ENCODE data around the gene MISP3. TPM values are rescaled to one million over a fixed set of nuclear protein-coding genes. Genes with fewer than 3 reads are reported as not detected.
"Not testable (repeated sequence)": the region's sequence is repeated elsewhere in the genome, so short reads cannot be mapped to it uniquely, and the experiment has no call there.

MISP3 gene
- polyA plus RNA-seq (2013): 10.5 and 10.9 TPM in 2 replicates

DNA sequence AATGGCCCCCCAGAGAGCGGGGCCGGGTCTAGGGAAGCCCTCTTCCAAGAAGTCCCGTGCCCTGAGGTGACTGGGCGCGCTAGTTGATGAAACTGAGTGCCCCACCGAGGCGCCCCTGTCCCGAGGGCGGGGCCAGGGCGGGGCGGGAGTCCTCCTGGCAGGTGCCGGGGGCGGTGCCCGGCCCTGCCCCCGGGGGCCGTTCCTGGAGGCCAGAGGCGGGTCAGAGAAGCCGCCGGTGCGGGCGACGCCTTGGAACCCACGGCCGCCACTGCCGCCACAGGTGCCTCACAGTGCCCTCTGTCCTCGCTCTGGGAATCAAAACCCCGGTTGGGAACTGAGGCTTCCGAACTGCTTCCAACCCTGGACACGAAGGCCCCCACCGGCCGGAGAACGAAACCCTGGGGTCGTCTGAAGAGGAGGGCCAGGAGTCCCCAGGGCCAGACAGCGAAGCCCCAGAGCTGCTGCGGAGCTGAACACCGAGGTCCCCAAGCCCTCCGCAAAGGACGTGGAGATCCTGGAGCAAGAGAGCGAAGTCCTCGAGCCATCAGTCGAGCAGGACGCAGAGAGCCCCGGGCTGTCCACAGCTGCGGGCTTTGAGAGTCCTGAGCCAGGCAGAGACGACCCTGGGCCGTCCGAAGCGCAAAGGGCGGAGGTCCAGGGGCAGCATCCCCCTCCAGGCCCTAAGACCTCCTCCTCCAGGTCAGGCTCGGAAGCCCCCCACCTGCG is at the start of gene MISP3:
Gene MISP3 (plus strand): TSS at position 252 of the 726 bp plus-strand sequence. CDS start 524 bp downstream, outside the sequence.
- H3K9ac ChIP-seq (ENCODE audit: low read length): peak within 1 kb of the TSS; percentile 59
- peaks cover 17 to 22% of the 10 kb centered on the region in 2 experiments for H3K4me1 ChIP-seq (ENCODE audit: control insufficient read depth in 1 of 2, insufficient read depth in 2 of 2, low read length in 2 of 2)
- H3K27ac ChIP-seq (ENCODE audit: low read depth, low read length): no peak within 1 kb of the TSS
- H3K23ac ChIP-seq (ENCODE audit: low read length): no peak within 1 kb of the TSS
- H3K9me3 ChIP-seq (ENCODE audit: insufficient read depth, low read depth, low read length): no peaks in the 10 kb centered on the region
- peak within 1 kb of the TSS; percentile 80 for H3K18ac ChIP-seq (ENCODE audit: low read length)
- peaks cover 5% of the 10 kb centered on the region for H3K27me3 ChIP-seq (ENCODE audit: insufficient read depth, low read length)
- peaks cover 1% of the 10 kb centered on the region for H3K79me2 ChIP-seq (ENCODE audit: control insufficient read depth, insufficient read depth, low read length, poor library complexity)
- peak within 1 kb of the TSS; percentile 90 for H4K8ac ChIP-seq (ENCODE audit: low read depth, low read length)
- H2BK120ac ChIP-seq (ENCODE audit: insufficient read depth, low read length, poor library complexity): peak within 1 kb of the TSS; percentile 62
- no peaks in the 10 kb centered on the region for H3K36me3 ChIP-seq (ENCODE audit: control insufficient read depth in 1 of 2, insufficient read depth in 2 of 2, low read length in 2 of 2)
- no CpG with 5 or more reads among the region's 51 CpGs for WGBS (ENCODE audit: extremely low coverage, insufficient coverage, insufficient read length)
- peaks cover 17% of the 10 kb centered on the region for H3K79me1 ChIP-seq (ENCODE audit: low read length)
- peak within 1 kb of the TSS; percentile 66 for H2AFZ ChIP-seq (ENCODE audit: insufficient read depth, low read length, poor library complexity)
- H2BK5ac ChIP-seq (ENCODE audit: low read depth, low read length, poor library complexity): no peak within 1 kb of the TSS
- peak within 1 kb of the TSS; percentile 91 for H4K91ac ChIP-seq (ENCODE audit: low read depth, low read length)
- peak; percentile 63 to 68 for DNase-seq
- H2BK12ac ChIP-seq (ENCODE audit: low read length): no peak within 1 kb of the TSS
- H3K14ac ChIP-seq (ENCODE audit: low read length): peak within 1 kb of the TSS; percentile 88
- no peak within 1 kb of the TSS for H2AK5ac ChIP-seq (ENCODE audit: low read length)
- peak within 1 kb of the TSS; percentile 97 for H3K4me2 ChIP-seq (ENCODE audit: low read length)
- H3K4me3 ChIP-seq (ENCODE audit: low read depth, low read length): peak within 1 kb of the TSS; percentile 62
- peak within 1 kb of the TSS; percentile 35 for H4K12ac ChIP-seq (ENCODE audit: low read depth, low read length)
- H3K4ac ChIP-seq (ENCODE audit: low read depth, low read length): peak within 1 kb of the TSS; percentile 67

- H3K4me3 ChIP-seq (ENCODE audit: low read depth, low read length): no peak overlapping the region
- H3K79me2 ChIP-seq (ENCODE audit: control insufficient read depth, insufficient read depth, low read length, poor library complexity): no peaks in the 10 kb centered on the region
- H3K23ac ChIP-seq (ENCODE audit: low read length): no peak overlapping the region
- H3K9ac ChIP-seq (ENCODE audit: low read length): no peak overlapping the region
- H4K8ac ChIP-seq (ENCODE audit: low read depth, low read length): peak overlapping the region; percentile 74
- H3K14ac ChIP-seq (ENCODE audit: low read length): no peak overlapping the region
- no peaks in the 10 kb centered on the region for H3K4me1 ChIP-seq (ENCODE audit: control insufficient read depth in 1 of 2, insufficient read depth in 2 of 2, low read length in 2 of 2)
- H4K91ac ChIP-seq (ENCODE audit: low read depth, low read length): peak overlapping the region; percentile 18
- DNase-seq: no peak
- H3K27me3 ChIP-seq (ENCODE audit: insufficient read depth, low read length): no peaks in the 10 kb centered on the region
- no peak overlapping the region for H2BK5ac ChIP-seq (ENCODE audit: low read depth, low read length, poor library complexity)
- WGBS (ENCODE audit: extremely low coverage, insufficient coverage, insufficient read length): no CpG with 5 or more reads among the region's 9 CpGs
- H2AFZ ChIP-seq (ENCODE audit: insufficient read depth, low read length, poor library complexity): peak overlapping the region; percentile 59
- H3K4me2 ChIP-seq (ENCODE audit: low read length): no peak overlapping the region
- no peaks in the 10 kb centered on the region for H3K9me3 ChIP-seq (ENCODE audit: insufficient read depth, low read depth, low read length)
- no peak overlapping the region for H3K18ac ChIP-seq (ENCODE audit: low read length)
- H2AK5ac ChIP-seq (ENCODE audit: low read length): no peak overlapping the region
- H3K36me3 ChIP-seq (ENCODE audit: control insufficient read depth in 1 of 2, insufficient read depth in 2 of 2, low read length in 2 of 2): no peaks in the 10 kb centered on the region
- peak overlapping the region; percentile 68 for H4K12ac ChIP-seq (ENCODE audit: low read depth, low read length)
- H3K27ac ChIP-seq (ENCODE audit: low read depth, low read length): no peak overlapping the region
- H3K79me1 ChIP-seq (ENCODE audit: low read length): peaks cover 2% of the 10 kb centered on the region
- no peak overlapping the region for H3K4ac ChIP-seq (ENCODE audit: low read depth, low read length)
- H2BK120ac ChIP-seq (ENCODE audit: insufficient read depth, low read length, poor library complexity): no peak overlapping the region
- H2BK12ac ChIP-seq (ENCODE audit: low read length): no peak overlapping the region
Observed at GRCh38 chr19:14023404-14024235, 49.0 kb upstream of the MISP3 start.

GRCh38 chr19:14026652-14027192 is 45.9 kb upstream of the MISP3 start:
- not testable (repeated sequence) for H3K36me3 ChIP-seq (ENCODE audit: control insufficient read depth in 1 of 2, insufficient read depth in 2 of 2, low read length in 2 of 2); H4K12ac ChIP-seq (ENCODE audit: low read depth, low read length); H3K9ac ChIP-seq (ENCODE audit: low read length); H3K4me2 ChIP-seq (ENCODE audit: low read length); H3K4ac ChIP-seq (ENCODE audit: low read depth, low read length); H2AFZ ChIP-seq (ENCODE audit: insufficient read depth, low read length, poor library complexity); H3K79me2 ChIP-seq (ENCODE audit: control insufficient read depth, insufficient read depth, low read length, poor library complexity); H3K14ac ChIP-seq (ENCODE audit: low read length); H3K27ac ChIP-seq (ENCODE audit: low read depth, low read length); H3K4me3 ChIP-seq (ENCODE audit: low read depth, low read length); H2BK12ac ChIP-seq (ENCODE audit: low read length); H4K91ac ChIP-seq (ENCODE audit: low read depth, low read length); H2AK5ac ChIP-seq (ENCODE audit: low read length); H3K9me3 ChIP-seq (ENCODE audit: insufficient read depth, low read depth, low read length); H3K4me1 ChIP-seq (ENCODE audit: control insufficient read depth in 1 of 2, insufficient read depth in 2 of 2, low read length in 2 of 2); H3K23ac ChIP-seq (ENCODE audit: low read length); H2BK5ac ChIP-seq (ENCODE audit: low read depth, low read length, poor library complexity); H3K79me1 ChIP-seq (ENCODE audit: low read length); H3K27me3 ChIP-seq (ENCODE audit: insufficient read depth, low read length); H3K18ac ChIP-seq (ENCODE audit: low read length); H2BK120ac ChIP-seq (ENCODE audit: insufficient read depth, low read length, poor library complexity); H4K8ac ChIP-seq (ENCODE audit: low read depth, low read length)
- no CpG with 5 or more reads among the region's 5 CpGs for WGBS (ENCODE audit: extremely low coverage, insufficient coverage, insufficient read length)
- DNase-seq: peak; percentile 68 to 92

GRCh38 chr19:14027856-14028450 is 44.6 kb upstream of the MISP3 start, which contains the start of gene RLN3:
Gene RLN3 (plus strand): TSS chr19:14028148. CDS start chr19:14028205, 57 bp downstream.
- no peaks in the 10 kb centered on the region for H3K36me3 ChIP-seq (ENCODE audit: control insufficient read depth in 1 of 2, insufficient read depth in 2 of 2, low read length in 2 of 2)

More at GRCh38 chr19:14027856-14028450, 44.6 kb upstream of the MISP3 start, which contains the start of gene RLN3:
- H4K91ac ChIP-seq (ENCODE audit: low read depth, low read length): no peak within 1 kb of the TSS
- no peak within 1 kb of the TSS for H2BK12ac ChIP-seq (ENCODE audit: low read length)
- H3K4me3 ChIP-seq (ENCODE audit: low read depth, low read length): no peak within 1 kb of the TSS
- no peak within 1 kb of the TSS for H3K18ac ChIP-seq (ENCODE audit: low read length)
- H3K27ac ChIP-seq (ENCODE audit: low read depth, low read length): no peak within 1 kb of the TSS
- no peak within 1 kb of the TSS for H3K14ac ChIP-seq (ENCODE audit: low read length)
- peaks cover 3% of the 10 kb centered on the region in 2 experiments for H3K4me1 ChIP-seq (ENCODE audit: control insufficient read depth in 1 of 2, insufficient read depth in 2 of 2, low read length in 2 of 2)
- no peak within 1 kb of the TSS for H2AK5ac ChIP-seq (ENCODE audit: low read length)
- no peak within 1 kb of the TSS for H2BK5ac ChIP-seq (ENCODE audit: low read depth, low read length, poor library complexity)
- H3K9me3 ChIP-seq (ENCODE audit: insufficient read depth, low read depth, low read length): no peaks in the 10 kb centered on the region
- no peak within 1 kb of the TSS for H2AFZ ChIP-seq (ENCODE audit: insufficient read depth, low read length, poor library complexity)
- H3K4me2 ChIP-seq (ENCODE audit: low read length): no peak within 1 kb of the TSS
- peaks cover 9% of the 10 kb centered on the region for H3K79me1 ChIP-seq (ENCODE audit: low read length)
- DNase-seq: no peak
- H4K8ac ChIP-seq (ENCODE audit: low read depth, low read length): no peak within 1 kb of the TSS
- no CpG with 5 or more reads among the region's 24 CpGs for WGBS (ENCODE audit: extremely low coverage, insufficient coverage, insufficient read length)
- H3K9ac ChIP-seq (ENCODE audit: low read length): no peak within 1 kb of the TSS
- H2BK120ac ChIP-seq (ENCODE audit: insufficient read depth, low read length, poor library complexity): no peak within 1 kb of the TSS
- no peak within 1 kb of the TSS for H3K4ac ChIP-seq (ENCODE audit: low read depth, low read length)
- H3K79me2 ChIP-seq (ENCODE audit: control insufficient read depth, insufficient read depth, low read length, poor library complexity): peaks cover 3% of the 10 kb centered on the region
- H3K27me3 ChIP-seq (ENCODE audit: insufficient read depth, low read length): no peaks in the 10 kb centered on the region
- H3K23ac ChIP-seq (ENCODE audit: low read length): no peak within 1 kb of the TSS
- no peak within 1 kb of the TSS for H4K12ac ChIP-seq (ENCODE audit: low read depth, low read length)

All from trophoblast cell (in vitro differentiated cells and primary cell).